NCI-H1092 (cell line): ENCODE measurements around the gene MYO3B.
A peak's percentile ranks its signal among the peaks of the same experiment; 100 is the strongest.
"Not testable (repeated sequence)": the region's sequence is repeated elsewhere in the genome, so short reads cannot be mapped to it uniquely, and the experiment has no call there.

ENCODE experiments used
- DNase-seq: peaks from one replicate; lab custom pipeline; 2025; lab: John Stamatoyannopoulos, UW

MYO3B gene

GRCh38 chr2:170339750-170340692 lies 162.1 kb downstream of the MYO3B start:
- no peak for DNase-seq

GRCh38 chr2:170340693-170341068 lies 162.7 kb downstream of the MYO3B start:
- DNase-seq: no peak

GRCh38 chr2:170341684-170342623 lies 164.0 kb downstream of the MYO3B start:
- peak; percentile 27 for DNase-seq

- no peak for DNase-seq
Observed at GRCh38 chr2:170344663-170345346, 166.9 kb downstream of the MYO3B start.

GRCh38 chr2:170345607-170346006 lies 167.7 kb downstream of the MYO3B start:
- no peak for DNase-seq

- not testable (repeated sequence) for DNase-seq
Observed at GRCh38 chr2:170349269-170349668, 171.3 kb downstream of the MYO3B start.

GRCh38 chr2:170350929-170351826 lies 173.2 kb downstream of the MYO3B start:
- no peak for DNase-seq

- no peak for DNase-seq
Observed at GRCh38 chr2:170353723-170354122, 175.8 kb downstream of the MYO3B start.

GRCh38 chr2:170354388-170354787 lies 176.4 kb downstream of the MYO3B start:
- DNase-seq: no peak

- peak; percentile 64 for DNase-seq
Observed at GRCh38 chr2:170354855-170355780, 177.2 kb downstream of the MYO3B start.

- no peak for DNase-seq
Observed at GRCh38 chr2:170359466-170359865, 181.5 kb downstream of the MYO3B start.

- DNase-seq: no peak
Observed at GRCh38 chr2:170360546-170361089, 182.7 kb downstream of the MYO3B start.

GRCh38 chr2:170361090-170361936 lies 183.4 kb downstream of the MYO3B start:
- DNase-seq: peak; percentile 4

- no peak for DNase-seq
Observed at GRCh38 chr2:170362313-170362870, 184.4 kb downstream of the MYO3B start.

- DNase-seq: no peak
Observed at GRCh38 chr2:170362871-170363631, 185.1 kb downstream of the MYO3B start.

- DNase-seq: no peak
Observed at GRCh38 chr2:170365003-170365402, 187.1 kb downstream of the MYO3B start.

- DNase-seq: no peak
Observed at GRCh38 chr2:170365686-170366085, 187.7 kb downstream of the MYO3B start.

- DNase-seq: no peak
Observed at GRCh38 chr2:170368370-170368769, 190.4 kb downstream of the MYO3B start.
